H9 (cell line): ENCODE results near the gene SPATA2. TPM values are rescaled to one million over a fixed set of nuclear protein-coding genes. Genes with fewer than 3 reads are reported as not detected.

Source experiments
- DNase-seq: peaks from one replicate; pipeline ENCODE4 v3.0.0-alpha.2; 2017
- H2AFZ ChIP-seq: one replicate; pipeline ENCODE4 v1.6.1; 2013; ENCODE audit warnings: mild to moderate bottlenecking, low read length, control low read depth, moderate library complexity
- H2AK5ac ChIP-seq: 2 replicates; pipeline ENCODE4 v1.6.1; 2013; ENCODE audit warnings: low read length, control low read depth, mixed read lengths; ENCODE audit not compliant: insufficient read length
- H2BK120ac ChIP-seq: one replicate; pipeline ENCODE4 v1.6.1; 2013; ENCODE audit warnings: low read depth, mild to moderate bottlenecking, low read length, control low read depth, inconsistent platforms; ENCODE audit not compliant: poor library complexity, severe bottlenecking
- H2BK12ac ChIP-seq: 2 replicates; pipeline ENCODE4 v1.6.1; 2013; ENCODE audit warnings: low read length, control low read depth, mixed read lengths, low read depth; ENCODE audit not compliant: insufficient read length
- H2BK15ac ChIP-seq: 2 replicates; pipeline ENCODE4 v1.6.1; 2013; ENCODE audit warnings: low read depth, low read length, control low read depth
- H2BK20ac ChIP-seq: one replicate; pipeline ENCODE4 v1.6.1; 2013; ENCODE audit warnings: low read depth, mild to moderate bottlenecking, low read length, control low read depth, inconsistent platforms; ENCODE audit not compliant: poor library complexity, severe bottlenecking
- H2BK5ac ChIP-seq: 2 replicates; pipeline ENCODE4 v1.6.1; 2013; ENCODE audit warnings: low read length, control low read depth, mixed read lengths; ENCODE audit not compliant: insufficient read length
- H3K14ac ChIP-seq: 2 replicates; pipeline ENCODE4 v1.6.1; 2013; ENCODE audit warnings: low read length, control low read depth; ENCODE audit not compliant: insufficient read depth
- H3K18ac ChIP-seq: 2 replicates; pipeline ENCODE4 v1.6.1; 2013; ENCODE audit warnings: low read depth, mild to moderate bottlenecking, mixed read lengths, low read length, control low read depth; ENCODE audit not compliant: insufficient read length
- H3K23ac ChIP-seq: 2 replicates; pipeline ENCODE4 v1.6.1; 2013; ENCODE audit warnings: low read length, control low read depth, mixed read lengths, low read depth; ENCODE audit not compliant: insufficient read length
- H3K23me2 ChIP-seq: 2 replicates; pipeline ENCODE4 v1.6.1; 2013; ENCODE audit warnings: low read depth, mild to moderate bottlenecking, mixed read lengths, low read length, control low read depth; ENCODE audit not compliant: insufficient read length, poor library complexity, severe bottlenecking
- H3K27ac ChIP-seq: 2 replicates; pipeline ENCODE4 v1.5.1; 2013; ENCODE audit warnings: low read length, control low read depth, mixed read lengths, low read depth; ENCODE audit not compliant: insufficient read length
- H3K27me3 ChIP-seq: 2 replicates; pipeline ENCODE4 v1.6.1; 2013; ENCODE audit warnings: low read length, control low read depth, inconsistent platforms; ENCODE audit not compliant: insufficient read depth
- H3K4ac ChIP-seq: 2 replicates; pipeline ENCODE4 v1.6.1; 2013; ENCODE audit warnings: low read depth, mild to moderate bottlenecking, control low read depth, inconsistent platforms, low read length, moderate library complexity
- H3K4me1 ChIP-seq: 2 replicates; pipeline ENCODE4 v1.6.1; 2013; ENCODE audit warnings: low read length, control low read depth, inconsistent platforms; ENCODE audit not compliant: insufficient read depth
- H3K4me2 ChIP-seq: 2 replicates; pipeline ENCODE4 v1.6.1; 2013; ENCODE audit warnings: low read length, control low read depth, mixed read lengths; ENCODE audit not compliant: insufficient read length, insufficient read depth
- H3K56ac ChIP-seq: 2 replicates; pipeline ENCODE4 v1.6.1; 2013; ENCODE audit warnings: low read depth, mild to moderate bottlenecking, mixed read lengths, low read length, control low read depth; ENCODE audit not compliant: insufficient read length
- H3K79me1 ChIP-seq: 2 replicates; pipeline ENCODE4 v1.6.1; 2013; ENCODE audit warnings: low read depth, mild to moderate bottlenecking, moderate library complexity, low read length, control low read depth, inconsistent platforms; ENCODE audit not compliant: insufficient read depth, poor library complexity, severe bottlenecking
- H3K79me2 ChIP-seq: 2 replicates; pipeline ENCODE4 v1.6.1; 2013; ENCODE audit warnings: low read length, control low read depth, inconsistent platforms; ENCODE audit not compliant: insufficient read depth
- H3K9ac ChIP-seq: 2 replicates; pipeline ENCODE4 v1.6.1; 2013; ENCODE audit warnings: low read length, control low read depth, mixed read lengths; ENCODE audit not compliant: insufficient read length; ENCODE audit errors: extremely low read depth
- H3K9me3 ChIP-seq: one replicate; pipeline ENCODE4 v1.6.1; 2013; ENCODE audit warnings: low read depth, low read length, inconsistent platforms; ENCODE audit not compliant: control insufficient read depth
- H3T11ph ChIP-seq: one replicate; pipeline ENCODE4 v1.6.1; 2013; ENCODE audit warnings: mild to moderate bottlenecking, low read length, control low read depth, inconsistent platforms
- H4K20me1 ChIP-seq: one replicate; pipeline ENCODE4 v1.6.1; 2013; ENCODE audit not compliant: control insufficient read depth, insufficient read length, insufficient read depth
- H4K5ac ChIP-seq: 2 replicates; pipeline ENCODE4 v1.6.1; 2013; ENCODE audit warnings: low read depth, mild to moderate bottlenecking, mixed read lengths, low read length, control low read depth; ENCODE audit not compliant: insufficient read length
- H4K8ac ChIP-seq: replicated peaks from 2 replicates; pipeline ENCODE4 v1.6.1; 2013; ENCODE audit warnings: low read length, control low read depth, mixed read lengths, low read depth; ENCODE audit not compliant: insufficient read length
- H4K91ac ChIP-seq: 2 replicates; pipeline ENCODE4 v1.6.1; 2013; ENCODE audit warnings: low read depth, mild to moderate bottlenecking, moderate library complexity, mixed read lengths, low read length, control low read depth; ENCODE audit not compliant: insufficient read length
- H3K27ac Mint-ChIP-seq, 3 experiments: 2 replicates in 2 of 3; 3 replicates in 1 of 3; pipeline ENCODE4 v1.8.0; 2020 to 2021; ENCODE audit warnings: mixed read lengths in 3 of 3, mild to moderate bottlenecking in 1 of 3, moderate library complexity in 1 of 3
- H3K27me3 Mint-ChIP-seq: 2 replicates; pipeline ENCODE4 v1.8.0; 2021; ENCODE audit warnings: low read depth, mild to moderate bottlenecking, moderate library complexity, mixed read lengths
- H3K36me3 Mint-ChIP-seq, 3 experiments: 2 replicates in 2 of 3; 3 replicates in 1 of 3; pipeline ENCODE4 v1.8.0; 2020 to 2021; ENCODE audit warnings: low read depth in 3 of 3, mixed read lengths in 3 of 3; ENCODE audit not compliant: insufficient read depth in 1 of 3
- H3K4me1 Mint-ChIP-seq, 2 experiments: 2 replicates each; pipeline ENCODE4 v1.8.0; 2020; ENCODE audit warnings: mixed read lengths in 2 of 2
- H3K4me3 Mint-ChIP-seq, 2 experiments: 2 replicates in 1 of 2; 3 replicates in 1 of 2; pipeline ENCODE4 v1.8.0; 2020 to 2021; ENCODE audit warnings: mild to moderate bottlenecking in 2 of 2, mixed read lengths in 2 of 2, moderate library complexity in 1 of 2
- H3K9me3 Mint-ChIP-seq, 2 experiments: 2 replicates in 1 of 2; 3 replicates in 1 of 2; pipeline ENCODE4 v1.8.0; 2020; ENCODE audit warnings: mild to moderate bottlenecking in 2 of 2, mixed read lengths in 2 of 2, moderate library complexity in 1 of 2
- WGBS: extraction: QIAGEN DNeasy Blood & Tissue Kit; methylation state at CpG from one replicate; pipeline ENCODE4 v1.1.7; 2013; ENCODE audit warnings: missing lambda C conversion rate, low lambda C conversion rate, mixed read lengths; ENCODE audit not compliant: insufficient read length; ENCODE audit errors: extremely low coverage; 5-methylcytosine and 5-hydroxymethylcytosine counted together
- total RNA-seq: library from RNA; stranded (reverse); gene quantifications from 2 replicates; pipeline ENCODE4 v1.2.1, GENCODE V29; 2021
- TF ChIP-seq, protein P1 (sequence below): fragments of 200-600 bp; sonication (generic); conservative IDR thresholded peaks from 3 replicates; pipeline ENCODE4 v1.8.0; 2021; ENCODE audit warnings: antibody characterized with exemption, mild to moderate bottlenecking

SPATA2 gene
- total RNA-seq, 1 experiment from 2014 or later = 9.6 TPM

DNA sequence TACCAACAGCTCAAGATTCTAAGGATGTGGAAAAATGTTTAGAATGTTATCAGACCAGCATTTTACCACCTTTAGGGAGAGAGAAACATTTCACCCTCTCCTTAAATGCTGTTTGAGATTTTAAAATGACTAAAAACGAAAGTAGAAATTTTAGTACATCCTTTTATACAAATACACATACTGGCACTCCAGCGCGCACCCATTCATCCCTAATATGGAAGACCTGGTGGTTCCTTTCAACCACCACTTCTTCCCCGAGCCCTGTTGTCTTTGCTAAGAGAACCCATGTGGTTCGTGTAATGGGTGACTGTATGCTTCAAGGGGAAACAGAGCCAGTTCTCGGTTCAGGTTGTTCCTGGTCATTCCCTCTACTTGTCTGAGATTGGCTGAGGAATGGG, 21.3 kb downstream of the SPATA2 start:
- no peak overlapping the region for H3K14ac ChIP-seq
- no peak overlapping the region for H3K4me2 ChIP-seq
- TF ChIP-seq, protein P1, sequence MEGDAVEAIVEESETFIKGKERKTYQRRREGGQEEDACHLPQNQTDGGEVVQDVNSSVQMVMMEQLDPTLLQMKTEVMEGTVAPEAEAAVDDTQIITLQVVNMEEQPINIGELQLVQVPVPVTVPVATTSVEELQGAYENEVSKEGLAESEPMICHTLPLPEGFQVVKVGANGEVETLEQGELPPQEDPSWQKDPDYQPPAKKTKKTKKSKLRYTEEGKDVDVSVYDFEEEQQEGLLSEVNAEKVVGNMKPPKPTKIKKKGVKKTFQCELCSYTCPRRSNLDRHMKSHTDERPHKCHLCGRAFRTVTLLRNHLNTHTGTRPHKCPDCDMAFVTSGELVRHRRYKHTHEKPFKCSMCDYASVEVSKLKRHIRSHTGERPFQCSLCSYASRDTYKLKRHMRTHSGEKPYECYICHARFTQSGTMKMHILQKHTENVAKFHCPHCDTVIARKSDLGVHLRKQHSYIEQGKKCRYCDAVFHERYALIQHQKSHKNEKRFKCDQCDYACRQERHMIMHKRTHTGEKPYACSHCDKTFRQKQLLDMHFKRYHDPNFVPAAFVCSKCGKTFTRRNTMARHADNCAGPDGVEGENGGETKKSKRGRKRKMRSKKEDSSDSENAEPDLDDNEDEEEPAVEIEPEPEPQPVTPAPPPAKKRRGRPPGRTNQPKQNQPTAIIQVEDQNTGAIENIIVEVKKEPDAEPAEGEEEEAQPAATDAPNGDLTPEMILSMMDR = no peak
- H3K27me3 ChIP-seq = no peaks in the 10 kb centered on the region
- H3K36me3 Mint-ChIP-seq = no peaks in the 10 kb centered on the region
- H2BK5ac ChIP-seq = no peak overlapping the region
- H3K9ac ChIP-seq = no peak overlapping the region
- no peak overlapping the region for H2BK120ac ChIP-seq
- H2BK20ac ChIP-seq = no peak overlapping the region
- peaks cover 1% of the 10 kb centered on the region; the same call in 1 of the 2 replicates for H3K27me3 Mint-ChIP-seq
- H2BK12ac ChIP-seq = no peak overlapping the region
- H4K5ac ChIP-seq = no peak overlapping the region
- no peak overlapping the region for H3K56ac ChIP-seq
- H3K9me3 Mint-ChIP-seq = no peaks in the 10 kb centered on the region; a peak in 1 of 5 replicates
- H3K4me1 Mint-ChIP-seq = peaks cover 13 to 32% of the 10 kb centered on the region in 2 experiments
- H3K27ac Mint-ChIP-seq = no peak overlapping the region
- H3K9me3 ChIP-seq = no peaks in the 10 kb centered on the region
- no CpG with 5 or more reads among the region's 6 CpGs for WGBS
- no peaks in the 10 kb centered on the region for H3K79me2 ChIP-seq
- H3K4me1 ChIP-seq = no peaks in the 10 kb centered on the region
- DNase-seq = no peak
- H3K18ac ChIP-seq = no peak overlapping the region
- no peaks in the 10 kb centered on the region for H3K23me2 ChIP-seq
- H4K20me1 ChIP-seq = no peaks in the 10 kb centered on the region
- H4K8ac ChIP-seq = no peak overlapping the region
- no peak overlapping the region for H3K23ac ChIP-seq
- H4K91ac ChIP-seq = no peak overlapping the region
- H3K79me1 ChIP-seq = no peaks in the 10 kb centered on the region
- no peak overlapping the region for H2AFZ ChIP-seq
- no peak overlapping the region for H2BK15ac ChIP-seq
- no peak overlapping the region for H3K4ac ChIP-seq
- no peak overlapping the region for H3T11ph ChIP-seq
- H2AK5ac ChIP-seq = no peak overlapping the region
- no peak overlapping the region for H3K27ac ChIP-seq
- H3K4me3 Mint-ChIP-seq = no peak overlapping the region
